Kasumi-1 (cell line): Measurements from ENCODE around the gene SPDYE2B.
"Not testable (repeated sequence)": the region's sequence is repeated elsewhere in the genome, so short reads cannot be mapped to it uniquely, and the experiment has no call there.

Experiments used
- DNase-seq, 2 experiments: peaks; one replicate each; lab custom pipeline; 2025; lab: John Stamatoyannopoulos, UW

Gene SPDYE2B

DNA sequence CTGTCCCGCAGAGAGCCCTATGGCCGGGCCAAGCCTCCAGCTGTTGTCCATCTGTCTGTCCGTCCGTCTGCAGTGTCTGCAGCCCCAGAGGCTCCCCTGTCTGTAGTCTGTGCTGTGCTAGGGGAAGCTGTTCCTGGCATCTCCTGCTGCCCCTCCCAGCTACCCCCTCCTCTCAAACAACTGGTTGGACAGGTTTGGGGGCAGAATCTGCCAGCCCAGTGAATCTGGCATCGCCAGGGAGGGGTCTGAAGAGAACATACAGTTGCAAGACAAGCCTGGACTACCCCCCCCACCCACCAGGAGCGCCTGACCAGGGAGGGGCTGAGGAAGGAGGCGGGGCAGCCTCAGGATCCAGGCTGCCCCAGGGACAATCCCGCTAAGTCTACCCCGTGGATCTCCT is 7.4 kb upstream of the SPDYE2B start, which contains the start of gene UPK3BL1:
UPK3BL1 (minus strand) TSS at position 101 of the 400 bp plus-strand sequence; CDS start at position 51, 50 bp downstream.
- DNase-seq, result not testable (repeated sequence)

DNA sequence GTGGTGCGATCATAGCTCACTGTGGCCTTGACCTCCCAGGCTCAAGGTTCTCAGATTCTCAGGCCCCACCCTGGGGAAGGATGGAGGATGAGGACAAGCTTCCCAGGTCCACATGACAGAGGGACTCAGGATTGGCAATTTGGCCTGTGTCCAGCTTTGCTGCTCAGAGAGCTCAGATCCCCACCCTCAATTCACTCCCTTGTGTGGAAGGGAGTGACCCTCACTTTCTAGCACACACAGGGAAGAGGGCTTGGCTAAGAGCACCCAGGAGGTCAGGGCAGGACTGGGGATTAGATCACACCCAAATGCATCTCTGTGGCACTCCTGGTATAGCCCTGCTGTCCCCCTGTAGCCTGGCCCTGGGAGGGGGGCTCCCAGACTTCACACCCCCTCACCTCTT is 6.7 kb upstream of the SPDYE2B start:
- DNase-seq, result not testable (repeated sequence)

DNA sequence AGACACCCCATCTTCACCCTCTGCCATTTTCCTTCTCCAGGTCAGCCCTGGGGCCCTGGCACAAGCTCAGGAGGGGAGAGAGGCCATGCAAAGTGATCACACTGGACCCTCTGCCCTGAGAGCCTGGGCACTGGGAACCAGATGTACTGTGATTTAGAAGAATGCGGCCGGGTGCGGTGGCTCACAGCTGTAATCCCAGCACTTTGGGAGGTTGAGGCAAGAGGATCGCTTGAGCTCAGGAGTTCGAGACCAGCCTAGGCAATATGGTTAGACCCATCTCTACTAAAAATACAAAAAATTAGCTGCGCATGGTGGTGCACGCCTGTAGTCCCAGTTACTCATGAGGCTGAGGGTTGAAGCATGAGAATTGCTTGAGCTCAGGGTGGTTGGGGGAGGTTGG is 2.3 kb upstream of the SPDYE2B start:
- not testable (repeated sequence) for DNase-seq

DNA sequence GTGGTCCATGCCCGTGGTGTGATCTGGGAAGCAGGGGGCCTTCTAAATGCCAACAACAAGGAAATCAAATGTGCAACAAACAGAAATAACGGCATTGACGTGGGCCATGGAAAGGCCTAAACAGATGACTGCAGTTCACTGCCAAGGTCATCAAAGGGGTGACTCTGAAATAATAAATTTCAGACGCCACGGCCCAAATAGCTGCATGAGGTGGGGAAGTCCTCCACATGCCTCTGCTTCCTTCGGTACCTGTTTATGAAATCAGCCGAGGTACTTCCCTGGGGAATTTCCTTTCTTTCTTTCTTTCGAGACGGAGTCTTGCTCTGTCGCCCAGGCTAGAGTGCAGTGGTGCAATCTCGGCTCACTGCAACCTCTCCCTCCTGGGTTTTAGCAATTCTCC is 14.6 kb downstream of the SPDYE2B start:
- DNase-seq, result not testable (repeated sequence)

DNA sequence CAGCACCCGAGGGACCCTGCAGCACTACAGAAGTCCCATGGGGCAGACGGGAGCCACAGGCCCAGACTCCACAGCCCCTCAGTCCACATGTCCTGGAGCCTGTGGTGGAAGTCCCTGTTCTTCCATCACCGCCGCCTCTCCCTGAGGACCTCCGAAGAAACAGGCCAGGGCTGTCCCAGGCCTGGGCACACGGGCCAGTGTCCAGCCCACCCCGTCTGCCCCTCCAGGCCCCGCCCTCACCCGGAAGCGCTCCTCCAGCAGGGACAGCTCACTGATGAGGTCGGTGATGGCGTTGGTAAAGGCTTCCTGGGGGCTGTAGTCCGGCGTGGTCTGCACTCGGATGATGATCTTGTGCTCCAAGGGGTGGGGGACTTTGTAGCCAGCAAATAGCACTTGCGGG is 16.7 kb downstream of the SPDYE2B start:
- not testable (repeated sequence) for DNase-seq

DNA sequence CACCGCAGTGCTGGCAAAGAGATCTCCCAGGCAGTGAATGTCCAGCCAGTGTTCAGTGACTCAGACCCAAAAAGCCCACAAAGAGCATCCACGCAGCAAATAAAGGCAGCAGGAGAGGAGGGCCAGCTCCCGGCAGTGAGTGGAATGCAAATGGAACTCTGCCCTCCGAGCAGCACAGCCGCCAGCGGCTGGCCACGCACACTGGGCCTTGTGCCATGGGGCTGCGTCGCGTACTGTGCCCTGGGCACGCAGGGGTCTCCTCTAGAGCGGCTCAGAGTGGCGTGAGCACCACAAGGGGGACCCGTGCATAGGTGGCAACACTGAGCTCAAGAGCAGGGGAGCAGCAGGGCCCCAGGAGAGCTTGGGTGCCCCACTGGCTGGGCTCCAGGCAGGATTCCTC is 17.4 kb downstream of the SPDYE2B start:
- DNase-seq, result not testable (repeated sequence)

DNA sequence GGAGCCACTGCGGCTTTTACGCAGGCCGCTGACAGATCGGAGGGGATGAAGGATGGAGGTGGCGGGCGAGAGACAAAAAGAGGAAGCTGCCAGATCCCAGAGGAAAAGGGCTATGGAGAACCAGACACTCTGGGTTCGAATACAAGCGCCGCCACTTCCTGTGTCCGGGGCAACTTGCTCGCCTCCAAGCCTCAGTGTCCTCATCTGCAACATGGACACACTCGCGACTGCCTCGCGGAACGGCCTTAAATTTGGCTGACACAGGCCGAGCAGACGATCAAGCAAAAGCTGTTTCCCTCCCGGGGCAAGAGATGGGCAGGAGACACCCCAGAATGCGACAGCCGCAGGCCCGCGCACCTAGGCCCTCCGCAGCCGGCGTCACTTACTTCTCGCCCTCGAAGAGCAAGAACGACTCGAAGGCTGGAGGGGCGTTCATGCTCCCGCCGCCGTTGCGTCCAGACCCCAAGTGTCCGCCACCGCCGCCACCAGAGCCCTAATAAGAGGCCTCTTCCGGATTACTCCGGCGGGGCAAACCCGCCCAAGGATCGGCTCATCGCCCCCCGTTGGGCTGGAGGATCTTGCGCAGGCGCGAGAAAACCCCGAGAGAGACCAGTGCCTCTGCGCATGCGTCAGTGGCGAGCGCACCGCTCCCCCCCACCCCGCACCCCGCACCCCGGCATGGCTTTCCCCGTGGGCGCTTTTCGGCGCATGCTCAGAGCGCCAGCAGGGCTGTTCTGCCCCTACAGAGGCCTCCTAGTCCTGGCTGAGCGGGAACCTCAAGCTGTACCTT is 21.2 kb downstream of the SPDYE2B start, which contains the start of gene POLR2J2:
POLR2J2 (minus strand) TSS at position 498 of the 790 bp plus-strand sequence; CDS start at position 436, 62 bp downstream.
- not testable (repeated sequence) for DNase-seq

DNA sequence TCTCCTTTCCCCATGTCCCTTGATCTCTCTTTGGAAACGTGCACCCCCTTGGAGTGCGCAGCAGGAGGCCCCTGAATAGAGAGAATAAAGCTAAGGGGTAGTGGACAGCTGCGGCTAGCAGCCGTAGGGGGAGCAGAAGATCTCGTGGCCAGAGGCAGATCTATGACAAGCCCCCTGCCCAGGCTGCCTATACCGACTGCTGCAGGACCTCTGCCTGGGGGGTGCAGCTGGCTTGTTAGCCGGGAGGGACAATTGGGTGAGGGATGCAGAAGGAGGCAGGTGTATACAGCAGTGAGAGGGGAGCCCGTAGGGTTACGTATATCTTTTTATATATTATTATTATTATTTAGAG is 21.8 kb downstream of the SPDYE2B start:
- DNase-seq, result not testable (repeated sequence)

DNA sequence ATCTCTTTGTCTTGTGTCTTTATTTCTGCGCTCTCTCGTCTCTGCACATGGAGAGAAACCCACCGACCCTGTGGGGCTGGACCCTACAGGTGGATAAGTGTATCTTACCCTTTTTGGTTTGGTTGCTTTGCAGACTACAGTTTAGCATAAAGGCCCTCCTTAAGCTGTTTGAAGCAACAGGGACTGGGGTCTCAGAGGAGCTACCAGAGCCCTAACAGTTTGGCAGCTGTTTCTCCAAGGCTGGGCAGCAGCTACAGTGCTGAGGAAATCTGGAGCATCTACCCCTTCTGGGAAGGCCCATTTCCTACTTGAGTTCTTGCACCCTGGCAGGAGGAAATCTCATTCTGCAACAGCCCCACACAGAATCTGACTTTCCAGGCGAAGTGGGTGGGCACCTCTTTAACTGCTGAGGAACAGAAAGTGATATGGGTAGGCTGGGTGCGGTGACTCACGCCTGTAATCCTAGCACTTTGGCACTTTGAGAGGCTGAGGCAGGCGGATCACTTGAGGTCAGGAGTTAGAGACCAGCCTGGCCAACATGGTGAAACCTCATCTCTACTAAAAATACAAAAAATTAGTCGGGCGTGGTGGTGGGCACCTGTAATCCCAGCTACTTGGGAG is 23.4 kb downstream of the SPDYE2B start:
- DNase-seq, result not testable (repeated sequence)

DNA sequence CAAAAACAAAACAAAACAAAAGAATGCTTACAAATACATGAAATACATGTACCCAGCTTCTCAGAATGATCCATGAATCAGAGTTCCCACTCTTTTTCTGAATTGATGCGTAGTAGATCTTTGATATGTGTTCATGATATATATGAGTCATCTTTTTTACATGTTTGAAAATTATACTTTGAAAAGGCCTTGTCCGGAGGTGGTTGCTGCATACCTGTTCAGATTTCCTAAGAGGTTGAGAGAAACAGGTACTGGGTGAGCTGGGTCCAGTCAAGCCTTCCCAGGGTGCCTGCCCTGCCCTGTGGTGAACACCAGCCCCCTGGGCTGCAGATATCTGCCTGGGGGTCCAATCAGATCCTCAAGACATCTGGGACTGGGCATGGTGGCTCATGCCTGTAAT is 25.4 kb downstream of the SPDYE2B start:
- DNase-seq, result not testable (repeated sequence)

DNA sequence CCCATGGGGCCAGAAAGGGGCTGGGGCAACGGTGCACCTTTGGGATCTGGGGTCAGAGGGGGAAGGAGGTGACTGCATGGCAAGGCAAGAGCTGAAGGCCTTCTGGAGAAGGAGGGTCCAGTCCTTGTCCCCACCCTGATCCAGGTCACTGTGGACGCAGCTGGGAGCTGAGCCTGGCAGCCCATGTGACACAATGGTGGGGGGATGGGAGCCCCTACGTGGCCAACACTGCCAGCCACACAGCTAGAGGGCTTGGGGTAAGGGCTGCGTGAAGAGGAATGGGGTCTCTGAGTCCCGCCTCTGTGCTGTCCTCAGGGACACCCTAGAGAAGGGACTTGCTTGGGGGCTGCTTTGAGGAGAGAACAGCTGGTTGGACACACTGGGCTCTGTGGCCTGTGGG is 30.7 kb downstream of the SPDYE2B start:
- DNase-seq, result not testable (repeated sequence)

DNA sequence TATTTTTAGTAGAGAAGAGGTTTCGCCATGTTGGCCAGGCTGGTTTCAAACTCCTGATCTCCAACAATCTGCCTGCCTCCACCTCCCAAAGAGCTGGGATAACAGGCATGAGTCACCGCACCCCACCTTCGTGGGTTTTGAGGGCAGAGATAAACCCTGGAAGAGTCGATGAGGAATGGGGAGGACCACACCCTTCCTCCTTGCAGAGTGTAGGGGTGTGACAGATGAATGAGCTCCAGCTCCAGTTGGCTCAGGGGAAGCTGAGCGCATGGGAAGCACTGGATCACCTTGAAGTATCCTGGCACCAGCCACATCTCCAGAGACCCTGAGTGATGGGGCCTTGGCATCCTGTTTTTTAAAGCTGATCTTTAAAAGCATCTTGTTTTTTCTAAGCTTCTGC is 32.4 kb downstream of the SPDYE2B start:
- DNase-seq, result not testable (repeated sequence)

DNA sequence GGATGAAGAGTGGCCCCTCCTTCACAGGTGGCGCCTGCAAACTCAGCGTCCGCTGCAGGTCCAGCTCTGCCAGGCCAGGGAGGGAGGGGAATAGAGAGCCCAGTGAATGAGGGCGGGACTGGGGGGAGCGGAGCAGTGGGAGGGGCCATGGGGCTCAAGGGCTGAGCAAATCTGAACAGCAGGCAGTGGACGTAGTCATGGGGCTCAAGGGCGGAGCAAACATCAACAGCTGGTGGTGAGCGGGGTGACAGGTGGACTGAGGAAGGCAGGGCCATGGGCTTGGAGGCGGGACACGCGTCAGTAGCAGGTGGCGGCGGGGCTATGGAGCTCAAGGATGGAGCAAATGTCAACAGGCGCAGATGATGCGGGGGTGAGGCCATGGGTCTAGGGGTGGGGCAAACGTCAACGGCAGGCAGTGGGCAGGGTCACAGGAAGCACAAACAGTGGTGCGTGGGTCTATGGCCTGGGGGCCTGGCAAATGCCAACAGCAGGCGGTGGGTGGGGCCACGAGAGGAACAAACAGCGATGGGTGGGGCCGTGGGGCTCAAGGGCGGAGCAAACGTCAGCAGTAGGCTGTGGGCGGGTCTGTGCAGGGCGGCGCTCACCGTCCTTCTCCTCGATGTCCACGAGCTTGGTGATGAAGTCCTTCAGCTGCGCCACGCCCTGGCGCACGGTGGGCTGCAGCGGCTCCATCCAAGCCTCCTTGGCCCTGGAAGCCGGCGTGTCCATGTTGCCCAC is 38.3 kb downstream of the SPDYE2B start:
- DNase-seq, result not testable (repeated sequence)

DNA sequence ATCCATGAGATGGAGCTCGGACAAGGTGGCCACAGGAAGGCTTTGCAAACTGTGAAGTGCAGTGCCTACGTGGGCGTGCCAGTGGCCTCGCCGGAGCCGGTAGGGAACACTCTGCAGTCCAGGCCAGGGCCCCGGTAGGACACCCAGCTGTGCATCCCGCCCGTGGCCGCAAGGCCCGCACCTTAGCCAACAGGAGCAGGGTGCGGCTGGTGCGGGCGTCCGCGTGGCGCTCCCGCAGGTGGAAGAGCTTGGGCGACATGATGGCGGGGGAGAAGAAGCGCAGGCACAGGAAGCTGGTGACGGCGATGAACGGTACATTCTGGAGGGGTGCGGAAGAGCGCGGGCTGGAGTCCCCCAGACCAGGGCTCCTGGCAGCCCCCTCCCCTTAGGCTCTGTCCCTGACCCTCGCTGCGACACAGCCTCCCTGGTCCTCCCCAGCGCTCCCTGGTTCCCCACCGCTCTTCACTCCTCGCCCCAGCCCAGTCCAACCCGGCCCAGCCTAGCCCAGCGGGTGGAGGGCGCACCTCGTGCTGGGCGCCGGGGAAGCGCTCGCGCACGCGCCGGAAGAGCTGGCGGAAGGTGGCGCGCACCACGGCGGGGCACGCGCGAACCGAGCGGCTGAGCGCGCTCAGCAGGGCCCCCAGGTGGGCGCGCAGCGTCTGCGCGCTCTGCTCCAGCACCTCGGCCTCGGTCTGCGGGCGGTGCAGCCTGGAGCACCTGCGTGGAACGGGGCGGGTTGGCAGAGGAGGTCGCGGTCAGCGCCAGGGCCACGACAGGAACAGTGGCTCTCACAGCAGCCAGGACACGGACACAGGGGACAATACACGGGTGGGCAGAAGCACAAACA is 39.5 kb downstream of the SPDYE2B start:
- DNase-seq, result not testable (repeated sequence)

DNA sequence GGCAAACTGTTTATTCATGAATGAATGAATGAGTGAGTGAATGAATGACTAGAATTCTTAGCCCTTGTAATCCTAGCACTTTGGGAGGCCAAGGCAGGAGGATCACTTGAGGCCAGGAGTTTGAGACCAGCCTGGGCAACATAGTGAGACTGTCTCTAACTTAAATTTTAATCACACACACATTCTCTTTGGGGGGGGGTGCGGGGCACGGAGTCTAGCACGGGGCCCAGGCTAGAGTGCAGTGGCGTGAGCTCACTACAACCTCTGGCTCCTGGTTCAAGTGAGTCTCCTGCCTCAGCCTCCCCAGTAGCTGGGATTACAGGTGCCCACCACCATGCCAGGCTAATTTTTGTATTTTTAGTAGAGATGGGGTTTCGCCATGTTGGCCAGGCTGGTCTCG is 40.5 kb downstream of the SPDYE2B start:
- not testable (repeated sequence) for DNase-seq

DNA sequence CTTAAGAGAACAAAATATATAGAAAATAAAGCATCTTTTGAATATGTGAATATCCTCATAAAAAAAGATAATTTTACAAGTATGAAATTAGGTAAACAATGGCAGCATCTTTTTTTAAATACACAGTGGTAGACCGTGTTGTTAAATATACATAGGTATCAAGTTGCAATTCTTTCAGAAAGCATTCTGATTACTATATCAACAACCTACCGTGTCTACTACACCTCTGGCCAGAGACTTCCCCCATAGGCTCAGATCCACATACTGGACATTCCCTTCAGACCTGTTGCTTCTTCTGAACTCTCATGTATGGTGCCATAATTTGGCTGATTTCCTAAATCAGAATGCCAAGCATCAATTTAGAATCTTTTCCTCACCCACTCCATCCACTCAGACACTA is 43.9 kb downstream of the SPDYE2B start:
- not testable (repeated sequence) for DNase-seq

DNA sequence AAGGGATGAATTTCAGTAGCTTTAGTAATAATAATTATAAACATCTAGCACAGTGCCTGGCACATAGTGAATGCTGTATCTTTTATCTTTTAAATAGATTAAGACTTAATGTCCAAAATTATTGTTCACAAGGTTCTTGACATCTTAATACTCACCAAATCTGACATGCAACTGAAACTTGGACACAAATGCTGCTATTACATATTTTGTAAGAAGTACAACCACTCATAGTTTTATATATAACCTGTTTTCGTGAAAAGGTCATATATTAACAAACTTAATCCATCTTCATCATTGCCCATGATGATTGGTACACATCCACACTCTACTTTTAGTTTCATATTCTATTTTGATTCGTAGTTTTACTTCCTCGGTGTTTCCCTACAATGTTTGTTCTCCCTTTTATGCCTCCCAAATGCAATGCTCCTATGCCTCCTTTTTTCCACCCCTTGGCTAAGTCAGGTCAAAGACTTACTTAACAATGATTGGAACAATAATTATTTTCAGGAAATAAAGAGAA is 45.0 kb downstream of the SPDYE2B start:
- not testable (repeated sequence) for DNase-seq

DNA sequence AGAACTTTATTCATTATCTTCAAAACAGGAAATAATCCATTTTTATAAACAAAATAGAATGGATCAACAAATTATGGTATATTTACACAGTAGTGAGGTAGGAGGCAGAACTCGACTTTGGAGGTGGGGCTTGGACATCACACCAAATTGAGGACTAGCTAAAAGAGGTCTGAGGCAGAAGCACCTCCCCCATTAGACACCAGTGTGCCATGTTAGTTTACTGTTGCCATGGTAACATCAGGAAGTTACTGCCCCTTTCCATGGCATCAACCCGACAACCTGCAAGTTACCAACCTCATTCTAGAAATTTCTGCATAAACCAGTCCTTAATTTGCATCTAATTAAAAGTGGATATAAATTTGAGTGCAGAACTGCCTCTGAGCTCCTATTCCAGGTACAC is 45.9 kb downstream of the SPDYE2B start:
- not testable (repeated sequence) for DNase-seq

DNA sequence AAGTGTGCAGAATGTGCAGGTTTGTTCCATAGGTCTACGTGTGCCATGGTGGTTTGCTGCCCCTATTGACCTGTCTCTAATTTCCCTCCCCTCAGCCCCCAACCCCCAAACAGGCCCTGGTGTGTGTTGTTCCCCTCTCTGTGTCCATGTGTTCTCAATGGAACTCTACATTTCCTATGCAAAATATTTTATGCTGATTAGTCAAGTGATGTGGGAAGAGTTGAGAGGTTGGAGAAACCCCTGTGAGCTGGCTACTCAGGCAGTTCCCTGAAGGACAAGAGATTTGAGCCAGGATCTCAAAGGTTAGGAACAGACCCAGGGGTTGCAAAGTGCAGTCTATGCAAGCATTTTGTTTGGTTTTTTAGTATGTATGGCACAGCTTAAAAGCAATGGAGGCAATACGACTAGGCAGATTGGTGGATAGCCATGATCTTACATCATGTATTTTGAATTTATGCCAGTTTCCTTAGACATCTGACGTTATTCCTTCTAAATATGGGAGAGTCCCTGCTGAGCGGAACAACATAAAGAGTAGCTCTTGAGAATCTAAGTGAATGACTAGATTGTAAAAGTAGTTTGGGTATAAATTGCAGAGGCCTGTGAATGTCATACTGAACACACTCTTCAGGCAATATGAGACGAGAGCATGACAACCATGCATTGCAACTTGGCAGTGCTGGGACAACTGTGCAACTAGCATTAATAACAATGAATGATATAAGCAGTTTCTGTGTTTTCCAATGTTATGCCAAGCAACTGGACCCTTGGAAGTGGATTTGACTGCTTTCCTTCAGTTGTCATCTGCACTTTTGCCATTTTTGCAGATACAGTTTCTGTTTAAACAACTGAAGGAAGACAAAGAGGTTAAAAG is 47.8 kb downstream of the SPDYE2B start:
- not testable (repeated sequence) for DNase-seq
